ENCODE data around the gene CRYM. TPM values are rescaled to one million over a fixed set of nuclear protein-coding genes. Genes with fewer than 3 reads are reported as not detected.
A peak's percentile ranks its signal among the peaks of the same experiment; 100 is the strongest.
"Not testable (repeated sequence)": the region's sequence is repeated elsewhere in the genome, so short reads cannot be mapped to it uniquely, and the experiment has no call there.

CRYM gene
- polyA plus RNA-seq, 3 donors = not detected

DNA sequence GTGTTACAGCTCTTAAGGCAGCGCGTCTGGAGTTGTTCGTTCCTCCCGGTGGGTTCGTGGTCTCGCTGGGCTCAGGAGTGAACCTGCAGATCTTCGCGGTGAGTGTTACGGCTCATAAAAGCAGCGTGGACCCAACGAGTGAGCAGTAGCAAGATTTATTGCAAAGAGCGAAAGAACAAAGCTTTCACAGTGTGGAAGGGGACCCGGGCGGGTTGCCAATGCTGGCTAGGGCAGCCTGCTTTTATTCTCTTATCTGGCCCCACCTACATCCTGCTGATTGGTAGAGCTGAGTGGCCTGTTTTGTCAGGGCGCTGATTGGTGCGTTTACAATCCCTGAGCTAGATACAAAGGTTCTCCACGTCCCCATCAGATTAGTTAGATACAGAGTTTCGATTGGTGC lies 34.0 kb upstream of the CRYM start:
- H4K20me1 ChIP-seq (ENCODE audit: insufficient read depth, low read length); H3K36me3 ChIP-seq (replicated peaks in 1 of 2; ENCODE audit: control insufficient read depth in 1 of 2, insufficient read depth in 2 of 2, low read length in 2 of 2); H3K27ac ChIP-seq (ENCODE audit: low read depth in 1 of 2, low read length in 2 of 2); H3K4me3 ChIP-seq (replicated peaks in 1 of 3; ENCODE audit: low read depth in 2 of 3, low read length in 3 of 3); H3K27me3 ChIP-seq (ENCODE audit: control insufficient read depth in 2 of 2, insufficient read depth in 2 of 2, low read length in 2 of 2); H2AFZ ChIP-seq (ENCODE audit: insufficient read depth, low read depth, low read length, poor library complexity, severe bottlenecking); H3K9me3 ChIP-seq (replicated peaks in 1 of 2; ENCODE audit: control insufficient read depth in 1 of 2, insufficient read depth in 1 of 2, low read length in 2 of 2); H3K4me2 ChIP-seq (replicated peaks; ENCODE audit: extremely low read depth, low read length, poor library complexity, severe bottlenecking); H3K79me2 ChIP-seq (ENCODE audit: insufficient read depth, low read length); intact Hi-C loops (cut with micrococcal nuclease); H3K36me3 Mint-ChIP-seq; H3K4me3 Mint-ChIP-seq; H3K9ac ChIP-seq (ENCODE audit: insufficient read depth, low read length, poor library complexity, severe bottlenecking); H3K4me1 ChIP-seq (ENCODE audit: control insufficient read depth in 1 of 2, insufficient read depth in 2 of 2, low read length in 2 of 2); DNase-seq; H3K4me1 Mint-ChIP-seq; H3K27me3 Mint-ChIP-seq (ENCODE audit: low read depth in 3 of 3): not testable (repeated sequence)
- peak overlapping the region in 1 of 7 donors; percentile 80 for H3K27ac Mint-ChIP-seq
- 100% methylated on average over 8 of the region's 18 CpGs for WGBS (ENCODE audit: insufficient coverage)
- peaks cover 0 to 14% (median 4%) of the 10 kb centered on the region in 7 donors for H3K9me3 Mint-ChIP-seq

GRCh38 chr16:21306712-21307111 lies 28.6 kb upstream of the CRYM start:
- H4K20me1 ChIP-seq (ENCODE audit: insufficient read depth, low read length); H3K4me2 ChIP-seq (replicated peaks; ENCODE audit: extremely low read depth, low read length, poor library complexity, severe bottlenecking); H3K4me3 ChIP-seq (replicated peaks in 1 of 3; ENCODE audit: low read depth in 2 of 3, low read length in 3 of 3); H3K27ac Mint-ChIP-seq; H3K4me3 Mint-ChIP-seq; H3K4me1 Mint-ChIP-seq; H3K27me3 Mint-ChIP-seq (ENCODE audit: low read depth in 3 of 3); H3K9me3 ChIP-seq (replicated peaks in 1 of 2; ENCODE audit: control insufficient read depth in 1 of 2, insufficient read depth in 1 of 2, low read length in 2 of 2); H3K36me3 Mint-ChIP-seq; H3K9ac ChIP-seq (ENCODE audit: insufficient read depth, low read length, poor library complexity, severe bottlenecking); H3K36me3 ChIP-seq (replicated peaks in 1 of 2; ENCODE audit: control insufficient read depth in 1 of 2, insufficient read depth in 2 of 2, low read length in 2 of 2); H3K27me3 ChIP-seq (ENCODE audit: control insufficient read depth in 2 of 2, insufficient read depth in 2 of 2, low read length in 2 of 2); H2AFZ ChIP-seq (ENCODE audit: insufficient read depth, low read depth, low read length, poor library complexity, severe bottlenecking); DNase-seq; H3K79me2 ChIP-seq (ENCODE audit: insufficient read depth, low read length); H3K9me3 Mint-ChIP-seq; H3K27ac ChIP-seq (ENCODE audit: low read depth in 1 of 2, low read length in 2 of 2); intact Hi-C loops (cut with micrococcal nuclease); H3K4me1 ChIP-seq (ENCODE audit: control insufficient read depth in 1 of 2, insufficient read depth in 2 of 2, low read length in 2 of 2): not testable (repeated sequence)
- 100% methylated on average over 3 of the region's 5 CpGs for WGBS (ENCODE audit: insufficient coverage)

- peaks cover 2 to 13% (median 3%) of the 10 kb centered on the region in 3 donors for H3K27me3 Mint-ChIP-seq (ENCODE audit: low read depth in 3 of 3)
- Histone ChIP-seq H3K4me2 (replicated peaks; ENCODE audit: extremely low read depth, low read length, poor library complexity, severe bottlenecking) (no peak overlapping the region), H3K4me1 (ENCODE audit: control insufficient read depth in 1 of 2, insufficient read depth in 2 of 2, low read length in 2 of 2) (peaks cover 19 to 21% of the 10 kb centered on the region in 2 donors), H3K27ac (ENCODE audit: low read depth in 1 of 2, low read length in 2 of 2) (no peak overlapping the region), H3K9ac (ENCODE audit: insufficient read depth, low read length, poor library complexity, severe bottlenecking) (no peak overlapping the region), H2AFZ (ENCODE audit: insufficient read depth, low read depth, low read length, poor library complexity, severe bottlenecking) (no peak overlapping the region), H3K27me3 (ENCODE audit: control insufficient read depth in 2 of 2, insufficient read depth in 2 of 2, low read length in 2 of 2) (peaks cover 0 to under 1% of the 10 kb centered on the region in 2 donors), H3K4me3 (replicated peaks in 1 of 3; ENCODE audit: low read depth in 2 of 3, low read length in 3 of 3) (no peak overlapping the region), H3K79me2 (ENCODE audit: insufficient read depth, low read length) (no peaks in the 10 kb centered on the region), H3K36me3 (replicated peaks in 1 of 2; ENCODE audit: control insufficient read depth in 1 of 2, insufficient read depth in 2 of 2, low read length in 2 of 2) (no peaks in the 10 kb centered on the region), H3K9me3 (replicated peaks in 1 of 2; ENCODE audit: control insufficient read depth in 1 of 2, insufficient read depth in 1 of 2, low read length in 2 of 2) (no peaks in the 10 kb centered on the region), H4K20me1 (ENCODE audit: insufficient read depth, low read length) (no peaks in the 10 kb centered on the region)
- H3K27ac Mint-ChIP-seq = no peak overlapping the region
- WGBS (ENCODE audit: insufficient coverage) = 100% methylated on average over 1 of the region's 4 CpGs
- H3K9me3 Mint-ChIP-seq = no peaks in the 10 kb centered on the region
- TF ChIP-seq, protein P1, sequence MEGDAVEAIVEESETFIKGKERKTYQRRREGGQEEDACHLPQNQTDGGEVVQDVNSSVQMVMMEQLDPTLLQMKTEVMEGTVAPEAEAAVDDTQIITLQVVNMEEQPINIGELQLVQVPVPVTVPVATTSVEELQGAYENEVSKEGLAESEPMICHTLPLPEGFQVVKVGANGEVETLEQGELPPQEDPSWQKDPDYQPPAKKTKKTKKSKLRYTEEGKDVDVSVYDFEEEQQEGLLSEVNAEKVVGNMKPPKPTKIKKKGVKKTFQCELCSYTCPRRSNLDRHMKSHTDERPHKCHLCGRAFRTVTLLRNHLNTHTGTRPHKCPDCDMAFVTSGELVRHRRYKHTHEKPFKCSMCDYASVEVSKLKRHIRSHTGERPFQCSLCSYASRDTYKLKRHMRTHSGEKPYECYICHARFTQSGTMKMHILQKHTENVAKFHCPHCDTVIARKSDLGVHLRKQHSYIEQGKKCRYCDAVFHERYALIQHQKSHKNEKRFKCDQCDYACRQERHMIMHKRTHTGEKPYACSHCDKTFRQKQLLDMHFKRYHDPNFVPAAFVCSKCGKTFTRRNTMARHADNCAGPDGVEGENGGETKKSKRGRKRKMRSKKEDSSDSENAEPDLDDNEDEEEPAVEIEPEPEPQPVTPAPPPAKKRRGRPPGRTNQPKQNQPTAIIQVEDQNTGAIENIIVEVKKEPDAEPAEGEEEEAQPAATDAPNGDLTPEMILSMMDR (IDR thresholded peaks at IDR 0.05) = no peak
- H3K4me1 Mint-ChIP-seq = peaks cover 25% of the 10 kb centered on the region
- intact Hi-C loops (cut with micrococcal nuclease) = loop anchor here in 1 of 2 donors (5.0 kb wide), 1 partner anchor 59 kb away; no protein-coding TSS in a partner anchor
- no peak overlapping the region for H3K4me3 Mint-ChIP-seq
- peak in 1 of 3 donors; percentile 61 for DNase-seq
- no peaks in the 10 kb centered on the region for H3K36me3 Mint-ChIP-seq
These were observed 24.9 kb upstream of the CRYM start for GRCh38 chr16:21302898-21303528.
